ENCODE results near the gene AGT.

- TF ChIP-seq CTCF (IDR thresholded peaks at IDR 0.05; ENCODE audit: low read length) (no peak), EZH2 (IDR thresholded peaks at IDR 0.05; ENCODE audit: borderline replicate concordance, low read length) (no peak)
Observed at GRCh38 chr1:230713138-230713537, 784 bp downstream of the AGT start.
